Measurements from ENCODE around the gene TTLL11. TPM values are rescaled to one million over a fixed set of nuclear protein-coding genes. Genes with fewer than 3 reads are reported as not detected.

The TTLL11 gene
- total RNA-seq, 4 donors from 2014 or later: 7.9 to 14.4 (median 9.7) TPM

GRCh38 chr9:122121931-122122330 is 28.8 kb upstream of the TTLL11 start:
- no peak overlapping the region for H3K27ac ChIP-seq
- 92 to 98% methylated on average over 2 to 6 of the region's 6 CpGs for WGBS, 2 donors
- TF ChIP-seq, protein P1, sequence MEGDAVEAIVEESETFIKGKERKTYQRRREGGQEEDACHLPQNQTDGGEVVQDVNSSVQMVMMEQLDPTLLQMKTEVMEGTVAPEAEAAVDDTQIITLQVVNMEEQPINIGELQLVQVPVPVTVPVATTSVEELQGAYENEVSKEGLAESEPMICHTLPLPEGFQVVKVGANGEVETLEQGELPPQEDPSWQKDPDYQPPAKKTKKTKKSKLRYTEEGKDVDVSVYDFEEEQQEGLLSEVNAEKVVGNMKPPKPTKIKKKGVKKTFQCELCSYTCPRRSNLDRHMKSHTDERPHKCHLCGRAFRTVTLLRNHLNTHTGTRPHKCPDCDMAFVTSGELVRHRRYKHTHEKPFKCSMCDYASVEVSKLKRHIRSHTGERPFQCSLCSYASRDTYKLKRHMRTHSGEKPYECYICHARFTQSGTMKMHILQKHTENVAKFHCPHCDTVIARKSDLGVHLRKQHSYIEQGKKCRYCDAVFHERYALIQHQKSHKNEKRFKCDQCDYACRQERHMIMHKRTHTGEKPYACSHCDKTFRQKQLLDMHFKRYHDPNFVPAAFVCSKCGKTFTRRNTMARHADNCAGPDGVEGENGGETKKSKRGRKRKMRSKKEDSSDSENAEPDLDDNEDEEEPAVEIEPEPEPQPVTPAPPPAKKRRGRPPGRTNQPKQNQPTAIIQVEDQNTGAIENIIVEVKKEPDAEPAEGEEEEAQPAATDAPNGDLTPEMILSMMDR (IDR thresholded peaks at IDR 0.05): no peak
- no peak for TF ChIP-seq POLR2A (IDR thresholded peaks at IDR 0.05)
- no peak overlapping the region for H3K4me3 ChIP-seq (replicated peaks in 1 of 3)
- no peak for DNase-seq
- peaks cover 0 to 17% of the 10 kb centered on the region in 2 donors for H3K4me1 ChIP-seq
- no peaks in the 10 kb centered on the region for H3K36me3 ChIP-seq
- no peaks in the 10 kb centered on the region for H3K27me3 ChIP-seq
- intact Hi-C loops (cut with DNase I): loop anchor here (10.0 kb wide), 1 partner anchor 333 kb away; no protein-coding TSS in a partner anchor
- no peaks in the 10 kb centered on the region for H3K9me3 ChIP-seq

DNA sequence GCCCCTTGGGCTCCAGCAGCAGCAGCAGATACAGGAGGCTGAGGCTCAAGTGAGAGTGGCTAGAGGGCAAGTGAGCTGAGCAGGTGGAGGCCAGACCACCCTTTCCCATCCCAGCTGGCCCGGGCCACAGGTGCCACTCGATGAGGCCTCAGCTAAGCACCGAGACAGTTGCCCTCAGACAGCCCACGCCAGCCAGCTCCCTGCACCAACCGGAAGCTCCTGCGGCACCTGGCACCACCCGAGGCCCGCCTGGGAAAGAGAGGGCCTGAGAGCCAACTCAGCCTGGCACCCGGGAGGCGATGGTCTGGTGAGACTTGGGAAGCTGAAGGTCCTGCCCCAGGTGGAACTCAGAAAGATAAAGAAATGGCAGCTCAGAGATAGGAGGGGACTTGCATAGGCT is 28.3 kb upstream of the TTLL11 start:
- 91 to 93% methylated on average over 6 to 10 of the region's 10 CpGs for WGBS, 2 donors
- no peak for TF ChIP-seq POLR2A (IDR thresholded peaks at IDR 0.05)
- intact Hi-C loops (cut with DNase I): loop anchor here (10.0 kb wide), 1 partner anchor 333 kb away; no protein-coding TSS in a partner anchor

GRCh38 chr9:122120316-122121071 is 27.4 kb upstream of the TTLL11 start:
- H3K36me3 ChIP-seq: no peaks in the 10 kb centered on the region
- no peaks in the 10 kb centered on the region for H3K9me3 ChIP-seq
- TF ChIP-seq POLR2A (IDR thresholded peaks at IDR 0.05): no peak
- TF ChIP-seq, protein P1 (IDR thresholded peaks at IDR 0.05): no peak
- no peak overlapping the region for H3K4me3 ChIP-seq (replicated peaks in 1 of 3)
- DNase-seq: no peak
- peaks cover 0 to 3% of the 10 kb centered on the region in 2 donors for H3K4me1 ChIP-seq
- intact Hi-C loops (cut with DNase I): loop anchor here (10.0 kb wide), 1 partner anchor 334 kb away; no protein-coding TSS in a partner anchor
- 86 to 89% methylated on average over 10 of the region's 10 CpGs for WGBS, 2 donors
- H3K27me3 ChIP-seq: no peaks in the 10 kb centered on the region
- no peak overlapping the region for H3K27ac ChIP-seq

More for the DNA sequence above, 28.3 kb upstream of the TTLL11 start:
- H3K27ac ChIP-seq: no peak overlapping the region
- peaks cover 0 to 12% of the 10 kb centered on the region in 2 donors for H3K4me1 ChIP-seq
- no peak overlapping the region for H3K4me3 ChIP-seq (replicated peaks in 1 of 3)
- no peaks in the 10 kb centered on the region for H3K27me3 ChIP-seq
- no peaks in the 10 kb centered on the region for H3K36me3 ChIP-seq
- DNase-seq: no peak
- H3K9me3 ChIP-seq: no peaks in the 10 kb centered on the region

- intact Hi-C loops (cut with DNase I): loop anchor here (10.0 kb wide), 1 partner anchor 335 kb away; no protein-coding TSS in a partner anchor
- no peaks in the 10 kb centered on the region for H3K9me3 ChIP-seq
- 95 to 99% methylated on average over 5 of the region's 5 CpGs for WGBS, 2 donors
- H3K36me3 ChIP-seq: no peaks in the 10 kb centered on the region
- no peaks in the 10 kb centered on the region for H3K4me1 ChIP-seq
- TF ChIP-seq, protein P1 (IDR thresholded peaks at IDR 0.05): no peak
- no peak for TF ChIP-seq POLR2A (IDR thresholded peaks at IDR 0.05)
- H3K27ac ChIP-seq: no peak overlapping the region
- DNase-seq: no peak
- H3K27me3 ChIP-seq: no peaks in the 10 kb centered on the region
- no peak overlapping the region for H3K4me3 ChIP-seq (replicated peaks in 1 of 3)
Observed at GRCh38 chr9:122119721-122120120, 26.6 kb upstream of the TTLL11 start.

DNA sequence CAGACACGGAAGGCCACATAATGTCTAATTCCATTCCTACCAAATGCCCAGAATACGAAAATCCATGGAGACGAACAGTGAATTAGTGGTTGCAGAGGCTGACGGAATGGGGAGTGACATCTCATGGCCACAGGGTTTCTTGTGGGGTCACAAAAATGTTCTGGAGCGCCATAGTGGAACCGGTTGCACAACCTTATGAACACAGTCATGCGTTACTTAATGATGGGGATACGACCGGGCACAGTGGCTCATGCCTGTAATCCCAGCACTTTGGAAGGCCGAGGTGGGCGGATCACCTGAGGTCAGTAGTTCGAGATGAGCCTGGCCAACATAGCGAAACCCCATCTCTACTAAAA is 26.0 kb upstream of the TTLL11 start:
- Histone ChIP-seq H3K4me1 (no peaks in the 10 kb centered on the region), H3K36me3 (no peaks in the 10 kb centered on the region), H3K27me3 (no peaks in the 10 kb centered on the region), H3K27ac (no peak overlapping the region), H3K9me3 (no peaks in the 10 kb centered on the region), H3K4me3 (replicated peaks in 1 of 3) (no peak overlapping the region)
- intact Hi-C loops (cut with DNase I): no loop called here
- TF ChIP-seq, protein P1 (IDR thresholded peaks at IDR 0.05): no peak
- TF ChIP-seq POLR2A (IDR thresholded peaks at IDR 0.05): no peak
- WGBS, 2 donors: 64 to 65% methylated on average over 12 to 13 of the region's 13 CpGs
- DNase-seq: no peak
